OCI-LY3 (cell line): ENCODE data around the gene RBP4.

Source experiments
- H2AFZ ChIP-seq: fragments of 200-600, 300-600 bp; shearing (Covaris generic); 2 replicates; pipeline ENCODE4 v1.6.0; 2014; ENCODE audit warnings: antibody characterized with exemption, low read depth, low read length
- H3K27ac ChIP-seq: fragments of 200-600, 300-600 bp; sonication (generic); 2 replicates; pipeline ENCODE4 v1.5.1; 2014; ENCODE audit warnings: mild to moderate bottlenecking, low read length, moderate library complexity, mixed read lengths
- H3K27me3 ChIP-seq: fragments of 200-600, 300-600 bp; sonication (generic); 2 replicates; pipeline ENCODE4 v1.6.1; 2014; ENCODE audit warnings: low read depth, low read length, mixed read lengths
- H3K36me3 ChIP-seq: fragments of 200-600, 300-600 bp; sonication (generic); replicated peaks from 2 replicates; pipeline ENCODE3; 2014; ENCODE audit warnings: low read depth, low read length, mixed read lengths
- H3K4me1 ChIP-seq: fragments of 300-600, 200-600 bp; sonication (generic); 2 replicates; pipeline ENCODE4 v1.6.1; 2014; ENCODE audit warnings: low read length, mixed read lengths
- H3K4me2 ChIP-seq: fragments of 200-600, 300-600 bp; sonication (generic); 2 replicates; pipeline ENCODE4 v1.6.1; 2014; ENCODE audit warnings: low read length, mixed read lengths
- H3K4me3 ChIP-seq: fragments of 300-600, 200-600 bp; sonication (generic); 2 replicates; pipeline ENCODE4 v1.5.1; 2014; ENCODE audit warnings: antibody characterized with exemption, mild to moderate bottlenecking, low read length, moderate library complexity
- H3K79me2 ChIP-seq: fragments of 300-600, 200-600 bp; shearing (Covaris generic); 2 replicates; pipeline ENCODE4 v1.6.1; 2014; ENCODE audit warnings: mild to moderate bottlenecking, low read length, mixed read lengths
- H3K9ac ChIP-seq: fragments of 300-600, 200-600 bp; shearing (Covaris generic); 2 replicates; pipeline ENCODE4 v1.6.0; 2014; ENCODE audit warnings: mild to moderate bottlenecking, low read length, moderate library complexity
- H3K9me3 ChIP-seq: fragments of 200-600, 300-600 bp; shearing (Covaris generic); 2 replicates; pipeline ENCODE4 v1.6.1; 2014; ENCODE audit warnings: low read length, mixed read lengths; ENCODE audit not compliant: insufficient read depth
- H4K20me1 ChIP-seq: fragments of 200-600, 300-600 bp; sonication (generic); 2 replicates; pipeline ENCODE4 v1.6.1; 2016; ENCODE audit warnings: low read length, mixed read lengths; ENCODE audit not compliant: insufficient read depth
- CTCF ChIP-seq: fragments of 200-600, 300-600 bp; sonication (generic); IDR thresholded peaks from 2 replicates; pipeline ENCODE4 v1.5.1; 2014; ENCODE audit warnings: antibody characterized with exemption, low read length, low read depth
- EZH2phosphoT487 ChIP-seq: fragments of 200-600 bp; shearing (Covaris generic); IDR thresholded peaks from 2 replicates; pipeline ENCODE4 v1.6.1; 2018; ENCODE audit warnings: antibody characterized with exemption, mixed run types, low read depth

RBP4 gene

GRCh38 chr10:93542358-93542791 is 58.7 kb downstream of the RBP4 start:
- H3K4me1 ChIP-seq, result no peaks in the 10 kb centered on the region
- H2AFZ ChIP-seq, result no peak overlapping the region
- H3K27me3 ChIP-seq, result no peaks in the 10 kb centered on the region
- H3K9ac ChIP-seq, result no peak overlapping the region
- no peak overlapping the region for H3K4me3 ChIP-seq
- no peaks in the 10 kb centered on the region for H4K20me1 ChIP-seq
- no peak overlapping the region for H3K4me2 ChIP-seq
- no peak for TF ChIP-seq CTCF
- TF ChIP-seq EZH2phosphoT487, result no peak
- no peaks in the 10 kb centered on the region for H3K36me3 ChIP-seq
- no peak overlapping the region for H3K27ac ChIP-seq
- no peaks in the 10 kb centered on the region for H3K79me2 ChIP-seq
- H3K9me3 ChIP-seq, result no peaks in the 10 kb centered on the region
